ENCODE data around the gene SH2D3C. TPM values are rescaled to one million over a fixed set of nuclear protein-coding genes. Genes with fewer than 3 reads are reported as not detected.
A peak's percentile ranks its signal among the peaks of the same experiment; 100 is the strongest.

SH2D3C gene
- total RNA-seq, 1 experiment from 2014 or later, result not detected

DNA sequence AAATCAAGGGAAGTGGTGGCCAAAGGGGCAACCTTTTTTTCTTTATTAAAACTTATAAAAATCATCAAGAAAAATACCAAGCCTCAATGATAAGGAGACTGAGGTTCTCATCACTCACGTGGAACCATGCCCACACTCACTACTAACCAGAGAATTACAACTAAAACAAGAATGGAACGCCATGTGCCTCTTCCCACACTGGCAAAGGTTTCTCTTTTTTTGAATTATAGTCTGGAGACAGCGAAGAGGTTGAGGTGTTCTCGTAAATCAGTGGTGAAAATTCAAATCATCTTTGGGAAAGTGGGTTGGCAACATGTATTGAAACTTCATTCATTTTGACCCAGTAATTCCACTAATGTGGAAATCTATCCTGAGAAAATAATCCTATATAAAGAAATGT is 43.6 kb upstream of the SH2D3C start:
- TF ChIP-seq, protein P1, sequence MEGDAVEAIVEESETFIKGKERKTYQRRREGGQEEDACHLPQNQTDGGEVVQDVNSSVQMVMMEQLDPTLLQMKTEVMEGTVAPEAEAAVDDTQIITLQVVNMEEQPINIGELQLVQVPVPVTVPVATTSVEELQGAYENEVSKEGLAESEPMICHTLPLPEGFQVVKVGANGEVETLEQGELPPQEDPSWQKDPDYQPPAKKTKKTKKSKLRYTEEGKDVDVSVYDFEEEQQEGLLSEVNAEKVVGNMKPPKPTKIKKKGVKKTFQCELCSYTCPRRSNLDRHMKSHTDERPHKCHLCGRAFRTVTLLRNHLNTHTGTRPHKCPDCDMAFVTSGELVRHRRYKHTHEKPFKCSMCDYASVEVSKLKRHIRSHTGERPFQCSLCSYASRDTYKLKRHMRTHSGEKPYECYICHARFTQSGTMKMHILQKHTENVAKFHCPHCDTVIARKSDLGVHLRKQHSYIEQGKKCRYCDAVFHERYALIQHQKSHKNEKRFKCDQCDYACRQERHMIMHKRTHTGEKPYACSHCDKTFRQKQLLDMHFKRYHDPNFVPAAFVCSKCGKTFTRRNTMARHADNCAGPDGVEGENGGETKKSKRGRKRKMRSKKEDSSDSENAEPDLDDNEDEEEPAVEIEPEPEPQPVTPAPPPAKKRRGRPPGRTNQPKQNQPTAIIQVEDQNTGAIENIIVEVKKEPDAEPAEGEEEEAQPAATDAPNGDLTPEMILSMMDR (IDR thresholded peaks at IDR 0.05; ENCODE audit: unreplicated experiment), result no peak
- peaks cover 43% of the 10 kb centered on the region for H3K36me3 Mint-ChIP-seq (ENCODE audit: insufficient read depth, unreplicated experiment)
- CTCF ChIA-PET, result no interaction called here

DNA sequence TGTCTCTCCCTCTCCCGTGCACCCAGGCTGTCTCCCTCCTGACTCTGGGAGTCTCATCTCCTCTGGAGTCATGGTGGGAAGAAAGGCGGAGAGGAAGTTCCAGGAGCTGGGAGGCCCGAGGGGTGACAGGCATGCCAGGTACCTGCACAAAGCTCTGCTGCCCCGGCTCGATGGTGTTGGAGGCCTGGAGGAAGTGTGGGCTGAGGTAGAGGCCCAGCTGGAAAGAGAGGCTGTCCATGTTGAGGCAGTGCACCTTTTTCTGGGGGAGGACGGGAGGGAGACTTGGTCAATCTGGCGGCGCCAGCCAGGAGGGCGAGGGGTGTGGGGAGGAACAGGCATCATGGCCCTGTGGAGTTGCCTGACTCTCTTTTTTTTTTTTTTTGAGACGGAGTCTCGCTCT is 40.1 kb upstream of the SH2D3C start:
- ChIA-PET CTCF (interaction anchor here (0.6 to 0.7 kb wide), 2 partner anchors 34 to 82 kb away, joined by 3 read pairs; no protein-coding TSS in a partner anchor), POLR2A (interaction anchor here (0.6 to 1.8 kb wide), 4 partner anchors 15 to 64 kb away, joined by 3 to 7 read pairs (median 4); no protein-coding TSS in a partner anchor)
- DNase-seq (ENCODE audit: unreplicated experiment), result no peak
- Mint-ChIP-seq H3K9me3 (ENCODE audit: unreplicated experiment) (no peaks in the 10 kb centered on the region), H3K4me3 (ENCODE audit: unreplicated experiment) (no peak overlapping the region), H3K27me3 (ENCODE audit: insufficient read depth, unreplicated experiment) (no peaks in the 10 kb centered on the region), H3K27ac (ENCODE audit: low read depth, unreplicated experiment) (no peak overlapping the region), H3K36me3 (ENCODE audit: insufficient read depth, unreplicated experiment) (peaks cover 52% of the 10 kb centered on the region), H3K4me1 (ENCODE audit: insufficient read depth, unreplicated experiment) (no peaks in the 10 kb centered on the region)
- intact Hi-C loops (cut with micrococcal nuclease), result no loop called here
- BruUV-seq (replicated peaks), result no TSS peak
- TF ChIP-seq, protein P1 (IDR thresholded peaks at IDR 0.05; ENCODE audit: unreplicated experiment), result no peak

More for the DNA sequence above, 43.6 kb upstream of the SH2D3C start:
- intact Hi-C loops (cut with micrococcal nuclease), result no loop called here
- no peaks in the 10 kb centered on the region for H3K9me3 Mint-ChIP-seq (ENCODE audit: unreplicated experiment)
- no peak overlapping the region for H3K27ac Mint-ChIP-seq (ENCODE audit: low read depth, unreplicated experiment)
- POLR2A ChIA-PET, result interaction anchor here (1.4 kb wide), 1 partner anchor 18 kb away, joined by 4 read pairs; no protein-coding TSS in a partner anchor
- no peaks in the 10 kb centered on the region for H3K4me1 Mint-ChIP-seq (ENCODE audit: insufficient read depth, unreplicated experiment)
- DNase-seq (ENCODE audit: unreplicated experiment), result no peak
- BruUV-seq (replicated peaks), result no TSS peak
- no peak overlapping the region for H3K4me3 Mint-ChIP-seq (ENCODE audit: unreplicated experiment)
- no peaks in the 10 kb centered on the region for H3K27me3 Mint-ChIP-seq (ENCODE audit: insufficient read depth, unreplicated experiment)

DNA sequence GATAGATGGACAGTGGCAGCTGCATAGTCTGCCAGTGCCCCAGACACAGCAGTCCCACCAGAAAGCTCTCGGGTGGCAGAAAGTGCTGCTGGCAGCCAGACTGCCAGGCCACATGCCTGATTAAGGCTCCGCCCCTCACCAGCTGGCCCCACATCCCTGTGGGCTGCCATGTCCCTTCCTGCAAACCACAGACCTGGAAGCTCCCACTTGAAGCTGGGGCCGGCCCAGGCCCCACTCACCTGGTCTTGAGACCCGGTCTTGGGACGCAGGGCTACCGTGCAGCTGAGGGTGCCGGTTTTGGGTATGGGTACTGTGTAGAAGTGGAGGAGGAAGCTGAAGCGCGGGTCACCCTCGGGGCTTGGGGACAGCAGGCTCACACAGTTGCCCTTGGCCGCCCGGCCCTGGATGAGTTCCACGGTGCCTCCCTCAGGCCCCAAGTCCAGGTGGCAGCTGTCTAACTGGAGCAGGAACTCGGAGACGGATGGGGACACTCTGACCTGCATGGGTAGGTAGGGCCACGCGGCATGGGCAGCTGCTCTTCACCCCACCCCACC is 39.5 kb upstream of the SH2D3C start:
- Mint-ChIP-seq H3K4me1 (ENCODE audit: insufficient read depth, unreplicated experiment) (no peaks in the 10 kb centered on the region), H3K9me3 (ENCODE audit: unreplicated experiment) (no peaks in the 10 kb centered on the region), H3K4me3 (ENCODE audit: unreplicated experiment) (no peak overlapping the region), H3K27ac (ENCODE audit: low read depth, unreplicated experiment) (peak overlapping the region; percentile 65), H3K27me3 (ENCODE audit: insufficient read depth, unreplicated experiment) (no peaks in the 10 kb centered on the region), H3K36me3 (ENCODE audit: insufficient read depth, unreplicated experiment) (peaks cover 58% of the 10 kb centered on the region)
- no peak for DNase-seq (ENCODE audit: unreplicated experiment)
- intact Hi-C loops (cut with micrococcal nuclease), result no loop called here
- ChIA-PET POLR2A (interaction anchor here (0.5 to 1.8 kb wide), 5 partner anchors 14 to 64 kb away, joined by 3 to 7 read pairs (median 3); no protein-coding TSS in a partner anchor), CTCF (interaction anchor here (0.5 to 1.1 kb wide), 4 partner anchors 8 to 319 kb away, joined by 3 to 4 read pairs (median 3); no protein-coding TSS in a partner anchor)
- TF ChIP-seq, protein P1 (IDR thresholded peaks at IDR 0.05; ENCODE audit: unreplicated experiment), result no peak
- BruUV-seq (replicated peaks), result no TSS peak

DNA sequence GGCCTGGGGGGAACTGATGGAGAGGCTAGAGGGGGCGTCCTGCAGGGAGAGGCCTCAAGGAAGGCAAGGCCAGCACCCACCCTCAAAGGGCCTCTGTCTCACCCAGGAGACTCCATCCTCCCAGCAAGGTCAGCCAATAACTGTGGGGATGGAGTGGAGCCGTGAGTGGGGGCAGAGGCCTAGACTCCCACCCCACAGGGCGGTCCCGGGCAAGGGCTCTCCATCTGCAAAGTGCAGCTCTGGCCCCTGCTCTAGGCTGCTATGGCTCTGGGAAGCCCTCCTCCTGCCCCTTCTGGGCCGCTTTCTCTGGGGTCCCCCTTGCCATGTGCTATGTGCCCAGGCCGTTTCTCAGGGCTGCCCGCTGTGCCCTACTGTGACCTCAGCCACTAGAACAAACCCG is 38.3 kb upstream of the SH2D3C start:
- intact Hi-C loops (cut with micrococcal nuclease), result no loop called here
- ChIA-PET POLR2A (interaction anchor here (0.5 to 1.3 kb wide), 3 partner anchors 47 to 219 kb away, joined by 3 read pairs; no protein-coding TSS in a partner anchor), CTCF (interaction anchor here (0.6 to 1.1 kb wide), 2 partner anchors 9 to 53 kb away, joined by 3 to 4 read pairs; no protein-coding TSS in a partner anchor)
- Mint-ChIP-seq H3K4me3 (ENCODE audit: unreplicated experiment) (no peak overlapping the region), H3K9me3 (ENCODE audit: unreplicated experiment) (no peaks in the 10 kb centered on the region), H3K4me1 (ENCODE audit: insufficient read depth, unreplicated experiment) (no peaks in the 10 kb centered on the region), H3K27me3 (ENCODE audit: insufficient read depth, unreplicated experiment) (no peaks in the 10 kb centered on the region), H3K27ac (ENCODE audit: low read depth, unreplicated experiment) (no peak overlapping the region), H3K36me3 (ENCODE audit: insufficient read depth, unreplicated experiment) (peaks cover 70% of the 10 kb centered on the region)
- DNase-seq (ENCODE audit: unreplicated experiment), result no peak
- BruUV-seq (replicated peaks), result no TSS peak
- TF ChIP-seq, protein P1 (IDR thresholded peaks at IDR 0.05; ENCODE audit: unreplicated experiment), result no peak
